Liver (tissue), 3 donors: ENCODE measurements around the gene ZNHIT2.

Experiments
- CTCF ChIP-seq: fragments of 150-350 bp; IDR thresholded peaks from 2 replicates; pipeline ENCODE4 v1.5.1; 2017; ENCODE audit warnings: improper control_type of control experiment, low read depth, low read length; ENCODE audit not compliant: missing input control
- EGR1 ChIP-seq, 2 donors: IDR thresholded peaks; 2 replicates each; pipeline ENCODE4 v1.6.1; 2016 to 2018; ENCODE audit warnings: antibody characterized with exemption in 2 of 2, low read depth in 2 of 2
- GABPA ChIP-seq, 2 donors: IDR thresholded peaks in 1 of 2; conservative IDR thresholded peaks in 1 of 2; 2 replicates each; pipeline ENCODE4 v1.6.1; 2016; ENCODE audit warnings: antibody characterized with exemption in 2 of 2, mild to moderate bottlenecking in 1 of 2, moderate library complexity in 1 of 2
- JUND ChIP-seq, 2 donors: IDR thresholded peaks; 2 replicates each; pipeline ENCODE4 v1.6.1; 2016; ENCODE audit warnings: antibody characterized with exemption in 2 of 2
- REST ChIP-seq: IDR thresholded peaks from 2 replicates; pipeline ENCODE4 v1.6.1; 2016; ENCODE audit warnings: antibody characterized with exemption, mild to moderate bottlenecking
- SP1 ChIP-seq: IDR thresholded peaks from 2 replicates; pipeline ENCODE4 v1.6.1; 2018; ENCODE audit warnings: antibody characterized with exemption, mild to moderate bottlenecking
- TAF1 ChIP-seq: conservative IDR thresholded peaks from 2 replicates; pipeline ENCODE4 v1.6.1; 2016; ENCODE audit warnings: antibody characterized with exemption, mild to moderate bottlenecking
- donor health status: healthy.
- donor health status: healthy.

- TF ChIP-seq CTCF (no peak), TAF1 (no peak), EGR1 (IDR thresholded peaks at IDR 0.05; ENCODE audit: low read depth in 2 of 2) (no peak), REST (no peak), GABPA (IDR thresholded peaks at IDR 0.05 in 1 of 2, conservative IDR thresholded peaks at IDR 0.05 in 1 of 2) (no peak), SP1 (no peak), JUND (IDR thresholded peaks at IDR 0.05) (no peak)
Measured at GRCh38 chr11:65159012-65159411, 41.5 kb upstream of the ZNHIT2 start.
